Measurements from ENCODE around the gene KRT79. TPM values are rescaled to one million over a fixed set of nuclear protein-coding genes. Genes with fewer than 3 reads are reported as not detected.
A peak's percentile ranks its signal among the peaks of the same experiment; 100 is the strongest.

KRT79 gene
- total and polyA plus RNA-seq, 12 donors, result 0.30 TPM; not detected in 11

GRCh38 chr12:52813885-52814709, 20.0 kb downstream of the KRT79 start, which contains the start of gene KRT4:
Gene KRT4, minus strand, starts transcription at chr12:52814116. Its CDS starts 58 bp downstream, at chr12:52814058.
- intact Hi-C loops (cut with DNase I), result no loop called here
- ATAC-seq (peak in 1 of 8 donors; percentile 46), DNase-seq (no peak)
- Histone ChIP-seq H3K9me3 (no peaks in the 10 kb centered on the region), H3K27ac (no peak within 1 kb of the TSS), H3K36me3 (no peaks in the 10 kb centered on the region), H3K27me3 (peaks cover 0 to 44% (median 19%) of the 10 kb centered on the region in 7 donors), H3K4me1 (peaks cover 0 to 6% (median 0%) of the 10 kb centered on the region in 9 donors), H3K4me3 (no peak within 1 kb of the TSS)
- no peak for TF ChIP-seq CTCF (IDR thresholded peaks at IDR 0.05)
- 74 to 77% methylated on average over 15 of the region's 15 CpGs for WGBS, 2 donors

DNA sequence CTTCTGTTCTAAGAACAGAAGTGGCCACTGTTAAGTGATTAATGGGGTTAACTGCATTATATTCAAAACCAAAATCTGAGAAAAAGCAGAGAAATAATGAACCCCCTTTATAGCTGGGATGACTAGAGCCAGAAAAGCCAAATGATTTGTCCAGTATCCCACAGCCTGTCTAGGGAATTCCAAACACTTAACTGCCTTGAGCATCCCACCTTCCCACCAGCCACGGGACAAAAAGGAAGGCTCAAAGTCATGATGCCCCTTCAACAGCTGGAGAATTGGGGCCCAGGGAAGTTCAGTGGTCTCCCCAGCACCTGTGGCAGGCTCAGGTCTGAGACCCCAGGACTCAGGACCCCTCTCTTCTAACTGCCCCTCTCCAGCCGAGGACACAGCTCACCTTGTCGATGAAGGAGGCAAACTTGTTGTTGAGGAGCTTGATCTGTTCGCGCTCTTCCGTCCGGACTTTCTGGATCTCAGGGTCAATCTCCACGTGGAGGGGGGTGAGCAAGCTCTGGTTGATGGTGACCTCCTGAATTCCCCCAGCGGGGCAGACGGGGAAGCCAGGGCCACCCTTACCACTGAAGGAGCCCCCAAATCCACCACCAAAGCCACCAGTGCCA, 20.8 kb downstream of the KRT79 start:
- Histone ChIP-seq H3K27ac (no peak overlapping the region), H3K36me3 (no peaks in the 10 kb centered on the region), H3K9me3 (no peaks in the 10 kb centered on the region), H3K4me3 (no peak overlapping the region), H3K27me3 (peaks cover 0 to 36% (median 18%) of the 10 kb centered on the region in 7 donors), H3K4me1 (peaks cover 0 to 6% (median 0%) of the 10 kb centered on the region in 9 donors)
- no peak for TF ChIP-seq CTCF (IDR thresholded peaks at IDR 0.05)
- DNase-seq (no peak), ATAC-seq (no peak)
- 86 to 93% methylated on average over 10 of the region's 10 CpGs for WGBS, 2 donors
- intact Hi-C loops (cut with DNase I), result no loop called here

DNA sequence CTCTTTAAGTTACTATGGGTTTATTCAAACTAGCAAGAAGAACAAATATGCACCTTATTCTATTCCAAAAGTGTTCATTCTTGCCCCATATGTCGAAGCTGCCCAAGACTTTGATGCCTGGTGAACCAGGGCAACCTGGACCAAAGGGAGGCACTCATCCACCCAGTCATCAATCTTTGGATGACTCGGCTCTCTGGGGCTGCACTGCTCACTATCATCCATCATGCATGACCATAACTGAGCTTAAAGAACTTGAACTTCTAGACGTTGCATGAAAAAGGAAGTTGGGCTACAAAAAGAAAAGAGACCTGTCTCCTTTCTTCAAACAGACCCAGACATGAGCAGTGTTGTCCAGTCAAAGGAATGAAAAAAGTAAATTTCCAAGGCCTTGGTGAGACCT, 21.4 kb downstream of the KRT79 start:
- Histone ChIP-seq H3K27ac (no peak overlapping the region), H3K27me3 (peaks cover 0 to 37% (median 16%) of the 10 kb centered on the region in 7 donors), H3K4me1 (peaks cover 0 to 6% (median 0%) of the 10 kb centered on the region in 9 donors), H3K9me3 (no peaks in the 10 kb centered on the region), H3K36me3 (no peaks in the 10 kb centered on the region), H3K4me3 (no peak overlapping the region)
- no peak for ATAC-seq
- WGBS, 2 donors, result 69 to 71% methylated on average over 3 of the region's 3 CpGs
- intact Hi-C loops (cut with DNase I), result no loop called here
- TF ChIP-seq CTCF (IDR thresholded peaks at IDR 0.05), result no peak
- DNase-seq, result no peak

DNA sequence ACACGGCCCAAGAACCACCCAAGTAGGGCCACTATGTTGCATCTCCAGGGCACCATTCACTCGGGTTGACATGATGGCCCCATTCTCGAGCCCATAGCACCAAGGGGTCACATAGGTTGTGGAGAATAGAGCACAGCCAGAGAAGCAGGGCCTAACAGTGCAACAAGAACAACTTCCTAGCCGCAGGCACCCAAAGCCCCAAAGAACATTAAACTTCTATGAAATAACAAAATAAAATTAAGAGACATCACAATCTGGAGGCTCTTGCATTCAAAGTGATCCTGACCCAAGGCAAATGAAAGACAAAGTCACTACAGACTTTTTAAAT, 22.1 kb downstream of the KRT79 start:
- H3K9me3 ChIP-seq, result no peaks in the 10 kb centered on the region
- H3K27ac ChIP-seq, result no peak overlapping the region
- no peaks in the 10 kb centered on the region for H3K36me3 ChIP-seq
- H3K4me1 ChIP-seq, result peaks cover 0 to 6% (median 0%) of the 10 kb centered on the region in 9 donors
- intact Hi-C loops (cut with DNase I), result no loop called here
- WGBS, 2 donors, result 72 to 91% methylated on average over 4 of the region's 4 CpGs
- no peak overlapping the region for H3K4me3 ChIP-seq
- ATAC-seq, result no peak
- TF ChIP-seq CTCF (IDR thresholded peaks at IDR 0.05), result no peak
- peaks cover 0 to 39% (median 13%) of the 10 kb centered on the region in 7 donors for H3K27me3 ChIP-seq
- DNase-seq, result no peak
